ENCODE data around the gene PALM2AKAP2.

The PALM2AKAP2 gene

DNA sequence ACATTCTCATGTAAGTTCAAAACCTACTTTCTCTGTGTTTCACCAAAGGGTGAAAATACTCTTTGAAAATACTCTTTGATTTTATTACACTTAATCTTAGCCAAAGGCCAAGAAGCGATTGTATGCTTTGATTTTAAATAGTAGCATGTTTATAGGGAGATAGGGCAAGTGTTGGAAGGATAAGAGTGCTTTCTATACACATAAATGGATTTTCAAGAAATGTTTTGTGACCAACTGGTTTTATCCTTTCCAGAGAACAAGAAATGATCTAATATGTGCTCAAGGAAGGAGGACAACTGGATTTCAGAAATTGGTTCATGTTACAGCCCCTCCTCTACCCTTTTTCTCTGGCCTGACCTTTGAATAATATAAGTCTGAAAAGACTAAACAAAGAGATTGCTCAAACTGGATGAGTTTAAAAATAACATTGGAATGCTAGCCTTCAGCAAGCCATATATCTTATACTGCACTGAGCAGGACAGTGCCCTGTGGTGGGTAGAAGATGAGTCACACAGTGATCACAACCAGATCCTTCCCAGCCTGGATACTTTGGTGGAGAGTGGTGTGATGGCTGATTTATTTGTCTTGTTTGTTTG, 13.1 kb downstream of the PALM2AKAP2 start:
- Histone ChIP-seq H2BK5ac (ENCODE audit: low read length) (no peak overlapping the region), H2AK5ac (ENCODE audit: low read length) (no peak overlapping the region), H3K18ac (ENCODE audit: low read length) (no peak overlapping the region), H4K8ac (ENCODE audit: low read depth, low read length) (no peak overlapping the region), H3K4ac (ENCODE audit: low read depth, low read length) (no peak overlapping the region), H3K27ac (ENCODE audit: low read depth, low read length) (no peak overlapping the region), H3K27me3 (ENCODE audit: insufficient read depth, low read length, poor library complexity) (no peaks in the 10 kb centered on the region), H3K4me1 (ENCODE audit: control insufficient read depth, low read depth, low read length) (no peaks in the 10 kb centered on the region), H3K56ac (ENCODE audit: low read length) (no peak overlapping the region), H3K79me1 (ENCODE audit: low read length) (peaks cover 4% of the 10 kb centered on the region), H3K9ac (ENCODE audit: low read length) (no peak overlapping the region), H2BK15ac (replicated peaks; ENCODE audit: low read depth) (no peak overlapping the region), H4K5ac (ENCODE audit: low read length) (no peak overlapping the region), H3K4me2 (ENCODE audit: low read length) (no peak overlapping the region), H3K36me3 (ENCODE audit: control insufficient read depth, insufficient read depth, low read length) (no peaks in the 10 kb centered on the region), H3K4me3 (ENCODE audit: low read length) (no peak overlapping the region), H2BK120ac (ENCODE audit: low read depth, low read length) (no peak overlapping the region), H3K23ac (ENCODE audit: low read length) (no peak overlapping the region), H3K79me2 (ENCODE audit: control insufficient read depth, insufficient read depth, low read length) (no peaks in the 10 kb centered on the region)
- no peak for DNase-seq
- no CpG with 5 or more reads among the region's 1 CpG for WGBS (ENCODE audit: extremely low coverage, insufficient coverage, low lambda C conversion rate)

GRCh38 chr9:109793921-109794320, 13.9 kb downstream of the PALM2AKAP2 start:
- no peak overlapping the region for H4K8ac ChIP-seq (ENCODE audit: low read depth, low read length)
- no peak overlapping the region for H3K9ac ChIP-seq (ENCODE audit: low read length)
- no peak overlapping the region for H3K4ac ChIP-seq (ENCODE audit: low read depth, low read length)
- H3K4me3 ChIP-seq (ENCODE audit: low read length), result no peak overlapping the region
- no peak overlapping the region for H2BK15ac ChIP-seq (replicated peaks; ENCODE audit: low read depth)
- H2BK5ac ChIP-seq (ENCODE audit: low read length), result no peak overlapping the region
- no peaks in the 10 kb centered on the region for H3K79me2 ChIP-seq (ENCODE audit: control insufficient read depth, insufficient read depth, low read length)
- no peak for DNase-seq
- H3K18ac ChIP-seq (ENCODE audit: low read length), result no peak overlapping the region
- no peak overlapping the region for H2AK5ac ChIP-seq (ENCODE audit: low read length)
- no peaks in the 10 kb centered on the region for H3K4me1 ChIP-seq (ENCODE audit: control insufficient read depth, low read depth, low read length)
- no peaks in the 10 kb centered on the region for H3K36me3 ChIP-seq (ENCODE audit: control insufficient read depth, insufficient read depth, low read length)
- WGBS (ENCODE audit: extremely low coverage, insufficient coverage, low lambda C conversion rate), result no CpG with 5 or more reads among the region's 4 CpGs
- no peak overlapping the region for H3K56ac ChIP-seq (ENCODE audit: low read length)
- H3K4me2 ChIP-seq (ENCODE audit: low read length), result no peak overlapping the region
- no peaks in the 10 kb centered on the region for H3K27me3 ChIP-seq (ENCODE audit: insufficient read depth, low read length, poor library complexity)
- no peak overlapping the region for H4K5ac ChIP-seq (ENCODE audit: low read length)
- peaks cover 4% of the 10 kb centered on the region for H3K79me1 ChIP-seq (ENCODE audit: low read length)
- H3K23ac ChIP-seq (ENCODE audit: low read length), result no peak overlapping the region
- no peak overlapping the region for H3K27ac ChIP-seq (ENCODE audit: low read depth, low read length)
- no peak overlapping the region for H2BK120ac ChIP-seq (ENCODE audit: low read depth, low read length)

- Histone ChIP-seq H3K9ac (ENCODE audit: low read length) (no peak overlapping the region), H2BK120ac (ENCODE audit: low read depth, low read length) (no peak overlapping the region), H3K4me2 (ENCODE audit: low read length) (no peak overlapping the region), H3K4me1 (ENCODE audit: control insufficient read depth, low read depth, low read length) (no peaks in the 10 kb centered on the region), H3K27me3 (ENCODE audit: insufficient read depth, low read length, poor library complexity) (no peaks in the 10 kb centered on the region), H2AK5ac (ENCODE audit: low read length) (no peak overlapping the region), H3K56ac (ENCODE audit: low read length) (no peak overlapping the region), H3K36me3 (ENCODE audit: control insufficient read depth, insufficient read depth, low read length) (no peaks in the 10 kb centered on the region), H3K18ac (ENCODE audit: low read length) (no peak overlapping the region), H3K23ac (ENCODE audit: low read length) (no peak overlapping the region), H3K79me2 (ENCODE audit: control insufficient read depth, insufficient read depth, low read length) (no peaks in the 10 kb centered on the region), H3K4me3 (ENCODE audit: low read length) (no peak overlapping the region), H4K8ac (ENCODE audit: low read depth, low read length) (no peak overlapping the region), H3K27ac (ENCODE audit: low read depth, low read length) (no peak overlapping the region), H3K79me1 (ENCODE audit: low read length) (peaks cover 2% of the 10 kb centered on the region), H4K5ac (ENCODE audit: low read length) (no peak overlapping the region), H3K4ac (ENCODE audit: low read depth, low read length) (no peak overlapping the region), H2BK5ac (ENCODE audit: low read length) (no peak overlapping the region), H2BK15ac (replicated peaks; ENCODE audit: low read depth) (no peak overlapping the region)
- DNase-seq, result no peak
- no CpG with 5 or more reads among the region's 4 CpGs for WGBS (ENCODE audit: extremely low coverage, insufficient coverage, low lambda C conversion rate)
Measured at GRCh38 chr9:109794361-109795012, 14.5 kb downstream of the PALM2AKAP2 start.

GRCh38 chr9:109795613-109796012, 15.6 kb downstream of the PALM2AKAP2 start:
- Histone ChIP-seq H2BK5ac (ENCODE audit: low read length) (no peak overlapping the region), H3K79me2 (ENCODE audit: control insufficient read depth, insufficient read depth, low read length) (no peaks in the 10 kb centered on the region), H3K9ac (ENCODE audit: low read length) (no peak overlapping the region), H3K56ac (ENCODE audit: low read length) (no peak overlapping the region), H3K27ac (ENCODE audit: low read depth, low read length) (no peak overlapping the region), H2BK120ac (ENCODE audit: low read depth, low read length) (no peak overlapping the region), H3K4me2 (ENCODE audit: low read length) (no peak overlapping the region), H3K4ac (ENCODE audit: low read depth, low read length) (no peak overlapping the region), H3K79me1 (ENCODE audit: low read length) (peaks cover 2% of the 10 kb centered on the region), H2BK15ac (replicated peaks; ENCODE audit: low read depth) (no peak overlapping the region), H3K18ac (ENCODE audit: low read length) (no peak overlapping the region), H2AK5ac (ENCODE audit: low read length) (no peak overlapping the region), H3K23ac (ENCODE audit: low read length) (no peak overlapping the region), H4K5ac (ENCODE audit: low read length) (no peak overlapping the region), H4K8ac (ENCODE audit: low read depth, low read length) (no peak overlapping the region), H3K27me3 (ENCODE audit: insufficient read depth, low read length, poor library complexity) (no peaks in the 10 kb centered on the region), H3K4me1 (ENCODE audit: control insufficient read depth, low read depth, low read length) (no peaks in the 10 kb centered on the region), H3K4me3 (ENCODE audit: low read length) (no peak overlapping the region), H3K36me3 (ENCODE audit: control insufficient read depth, insufficient read depth, low read length) (no peaks in the 10 kb centered on the region)
- WGBS (ENCODE audit: extremely low coverage, insufficient coverage, low lambda C conversion rate), result no CpG with 5 or more reads among the region's 3 CpGs
- no peak for DNase-seq

- Histone ChIP-seq H4K5ac (ENCODE audit: low read length) (no peak overlapping the region), H3K27me3 (ENCODE audit: insufficient read depth, low read length, poor library complexity) (no peaks in the 10 kb centered on the region), H3K9ac (ENCODE audit: low read length) (no peak overlapping the region), H4K8ac (ENCODE audit: low read depth, low read length) (no peak overlapping the region), H3K79me2 (ENCODE audit: control insufficient read depth, insufficient read depth, low read length) (no peaks in the 10 kb centered on the region), H2BK120ac (ENCODE audit: low read depth, low read length) (no peak overlapping the region), H2BK15ac (replicated peaks; ENCODE audit: low read depth) (no peak overlapping the region), H2BK5ac (ENCODE audit: low read length) (no peak overlapping the region), H3K56ac (ENCODE audit: low read length) (no peak overlapping the region), H3K4me3 (ENCODE audit: low read length) (no peak overlapping the region), H3K4me2 (ENCODE audit: low read length) (no peak overlapping the region), H3K79me1 (ENCODE audit: low read length) (peaks cover 2% of the 10 kb centered on the region), H3K27ac (ENCODE audit: low read depth, low read length) (no peak overlapping the region), H3K4ac (ENCODE audit: low read depth, low read length) (no peak overlapping the region), H3K4me1 (ENCODE audit: control insufficient read depth, low read depth, low read length) (no peaks in the 10 kb centered on the region), H3K36me3 (ENCODE audit: control insufficient read depth, insufficient read depth, low read length) (no peaks in the 10 kb centered on the region), H3K23ac (ENCODE audit: low read length) (no peak overlapping the region), H3K18ac (ENCODE audit: low read length) (no peak overlapping the region), H2AK5ac (ENCODE audit: low read length) (no peak overlapping the region)
- DNase-seq, result no peak
- WGBS (ENCODE audit: extremely low coverage, insufficient coverage, low lambda C conversion rate), result no CpG with 5 or more reads among the region's 1 CpG
Measured at GRCh38 chr9:109796078-109796477, 16.1 kb downstream of the PALM2AKAP2 start.

- WGBS (ENCODE audit: extremely low coverage, insufficient coverage, low lambda C conversion rate), result no CpG with 5 or more reads among the region's 3 CpGs
- Histone ChIP-seq H3K79me1 (ENCODE audit: low read length) (peaks cover 2% of the 10 kb centered on the region), H3K4me2 (ENCODE audit: low read length) (no peak overlapping the region), H3K56ac (ENCODE audit: low read length) (no peak overlapping the region), H2BK120ac (ENCODE audit: low read depth, low read length) (no peak overlapping the region), H4K8ac (ENCODE audit: low read depth, low read length) (no peak overlapping the region), H3K27me3 (ENCODE audit: insufficient read depth, low read length, poor library complexity) (no peaks in the 10 kb centered on the region), H3K36me3 (ENCODE audit: control insufficient read depth, insufficient read depth, low read length) (no peaks in the 10 kb centered on the region), H4K5ac (ENCODE audit: low read length) (no peak overlapping the region), H3K27ac (ENCODE audit: low read depth, low read length) (no peak overlapping the region), H3K79me2 (ENCODE audit: control insufficient read depth, insufficient read depth, low read length) (no peaks in the 10 kb centered on the region), H3K9ac (ENCODE audit: low read length) (no peak overlapping the region), H3K18ac (ENCODE audit: low read length) (no peak overlapping the region), H3K4ac (ENCODE audit: low read depth, low read length) (no peak overlapping the region), H2AK5ac (ENCODE audit: low read length) (no peak overlapping the region), H3K4me3 (ENCODE audit: low read length) (no peak overlapping the region), H2BK5ac (ENCODE audit: low read length) (no peak overlapping the region), H3K4me1 (ENCODE audit: control insufficient read depth, low read depth, low read length) (no peaks in the 10 kb centered on the region), H2BK15ac (replicated peaks; ENCODE audit: low read depth) (no peak overlapping the region), H3K23ac (ENCODE audit: low read length) (no peak overlapping the region)
- DNase-seq, result no peak
Measured at GRCh38 chr9:109797006-109797405, 17.0 kb downstream of the PALM2AKAP2 start.
